ENCODE data around the gene C12orf43. TPM values are rescaled to one million over a fixed set of nuclear protein-coding genes. Genes with fewer than 3 reads are reported as not detected.
"Not testable (repeated sequence)": the region's sequence is repeated elsewhere in the genome, so short reads cannot be mapped to it uniquely, and the experiment has no call there.

Gene C12orf43
- total RNA-seq (2014; rRNA removed; shearing (Covaris generic)) = 14.8 and 23.2 TPM in 2 replicates

- peak; percentile 77 to 88 for DNase-seq (ENCODE audit: low read depth in 1 of 2, low spot score in 2 of 2)
- peaks cover 4% of the 10 kb centered on the region; the same call in 1 of the 2 replicates for H3K36me3 ChIP-seq
- peak within 1 kb of the TSS; percentile 74 for H3K4me3 ChIP-seq
- no peaks in the 10 kb centered on the region for H3K27me3 ChIP-seq (replicated peaks)
- H3K27ac ChIP-seq = peak within 1 kb of the TSS; percentile 25; the same call in 1 of the 2 replicates
- H3K4me1 ChIP-seq (replicated peaks) = peaks cover 8% of the 10 kb centered on the region
- H3K9me3 ChIP-seq (replicated peaks) = no peaks in the 10 kb centered on the region
Measured at GRCh38 chr12:121015825-121016766, at the start of gene C12orf43. Gene C12orf43 (minus strand): TSS chr12:121016487. CDS start chr12:121016474, 13 bp downstream.

- H3K9me3 ChIP-seq (replicated peaks) = no peaks in the 10 kb centered on the region
- peaks cover 4% of the 10 kb centered on the region for H3K4me1 ChIP-seq (replicated peaks)
- no peaks in the 10 kb centered on the region for H3K36me3 ChIP-seq
- no peak overlapping the region for H3K27ac ChIP-seq
- H3K4me3 ChIP-seq = no peak overlapping the region
- no peaks in the 10 kb centered on the region for H3K27me3 ChIP-seq (replicated peaks)
- DNase-seq (ENCODE audit: low read depth in 1 of 2, low spot score in 2 of 2) = peak in 1 of 2 experiments; percentile 9
Measured at GRCh38 chr12:121065345-121065744, 49.1 kb upstream of the C12orf43 start.

GRCh38 chr12:121064586-121064985 lies 48.3 kb upstream of the C12orf43 start:
- H3K9me3 ChIP-seq (replicated peaks); H3K27me3 ChIP-seq (replicated peaks); H3K27ac ChIP-seq; H3K4me3 ChIP-seq; H3K36me3 ChIP-seq: not testable (repeated sequence)
- H3K4me1 ChIP-seq (replicated peaks) = peaks cover 11% of the 10 kb centered on the region
- peak in 1 of 2 experiments; percentile 3 for DNase-seq (ENCODE audit: low read depth in 1 of 2, low spot score in 2 of 2)

GRCh38 chr12:121064116-121064515 lies 47.8 kb upstream of the C12orf43 start:
- no peaks in the 10 kb centered on the region for H3K36me3 ChIP-seq
- DNase-seq (ENCODE audit: low read depth in 1 of 2, low spot score in 2 of 2) = no peak
- no peak overlapping the region for H3K27ac ChIP-seq
- H3K4me3 ChIP-seq = no peak overlapping the region
- no peaks in the 10 kb centered on the region for H3K9me3 ChIP-seq (replicated peaks)
- H3K4me1 ChIP-seq (replicated peaks) = peaks cover 11% of the 10 kb centered on the region
- no peaks in the 10 kb centered on the region for H3K27me3 ChIP-seq (replicated peaks)

GRCh38 chr12:121062391-121063045 lies 46.2 kb upstream of the C12orf43 start:
- no peak overlapping the region for H3K27ac ChIP-seq
- H3K36me3 ChIP-seq = no peaks in the 10 kb centered on the region
- H3K27me3 ChIP-seq (replicated peaks) = no peaks in the 10 kb centered on the region
- H3K9me3 ChIP-seq (replicated peaks) = no peaks in the 10 kb centered on the region
- no peak overlapping the region for H3K4me3 ChIP-seq
- DNase-seq (ENCODE audit: low read depth in 1 of 2, low spot score in 2 of 2) = peak in 1 of 2 experiments; percentile 16
- peaks cover 11% of the 10 kb centered on the region for H3K4me1 ChIP-seq (replicated peaks)

- Histone ChIP-seq H3K9me3 (replicated peaks) (no peaks in the 10 kb centered on the region), H3K36me3 (no peaks in the 10 kb centered on the region), H3K27me3 (replicated peaks) (no peaks in the 10 kb centered on the region), H3K4me1 (replicated peaks) (peaks cover 11% of the 10 kb centered on the region), H3K4me3 (no peak overlapping the region), H3K27ac (no peak overlapping the region)
- peak; percentile 5 to 9 for DNase-seq (ENCODE audit: low read depth in 1 of 2, low spot score in 2 of 2)
Measured at GRCh38 chr12:121061831-121062230, 45.5 kb upstream of the C12orf43 start.

GRCh38 chr12:121060149-121061001 lies 44.1 kb upstream of the C12orf43 start:
- Histone ChIP-seq H3K4me1 (replicated peaks) (peaks cover 11% of the 10 kb centered on the region), H3K9me3 (replicated peaks) (no peaks in the 10 kb centered on the region), H3K4me3 (peak overlapping the region; percentile 26), H3K27me3 (replicated peaks) (no peaks in the 10 kb centered on the region), H3K27ac (peak overlapping the region; percentile 58), H3K36me3 (no peaks in the 10 kb centered on the region)
- DNase-seq (ENCODE audit: low read depth in 1 of 2, low spot score in 2 of 2) = peak; percentile 58 to 81

- Histone ChIP-seq H3K4me1 (replicated peaks) (peaks cover 11% of the 10 kb centered on the region), H3K27me3 (replicated peaks) (no peaks in the 10 kb centered on the region), H3K27ac (no peak overlapping the region), H3K9me3 (replicated peaks) (no peaks in the 10 kb centered on the region), H3K4me3 (no peak overlapping the region), H3K36me3 (no peaks in the 10 kb centered on the region)
- DNase-seq (ENCODE audit: low read depth in 1 of 2, low spot score in 2 of 2) = peak in 1 of 2 experiments; percentile 28
Measured at GRCh38 chr12:121059031-121059898, 43.0 kb upstream of the C12orf43 start.

- Histone ChIP-seq H3K4me3 (no peak overlapping the region), H3K27me3 (replicated peaks) (no peaks in the 10 kb centered on the region), H3K27ac (no peak overlapping the region), H3K4me1 (replicated peaks) (peaks cover 11% of the 10 kb centered on the region), H3K9me3 (replicated peaks) (no peaks in the 10 kb centered on the region), H3K36me3 (no peaks in the 10 kb centered on the region)
- peak in 1 of 2 experiments; percentile 6 for DNase-seq (ENCODE audit: low read depth in 1 of 2, low spot score in 2 of 2)
Measured at GRCh38 chr12:121057794-121058193, 41.5 kb upstream of the C12orf43 start.

GRCh38 chr12:121053706-121054105 lies 37.4 kb upstream of the C12orf43 start:
- no peaks in the 10 kb centered on the region for H3K9me3 ChIP-seq (replicated peaks)
- H3K27me3 ChIP-seq (replicated peaks) = no peaks in the 10 kb centered on the region
- no peak overlapping the region for H3K27ac ChIP-seq
- no peak for DNase-seq (ENCODE audit: low read depth in 1 of 2, low spot score in 2 of 2)
- no peak overlapping the region for H3K4me3 ChIP-seq
- no peaks in the 10 kb centered on the region for H3K36me3 ChIP-seq
- H3K4me1 ChIP-seq (replicated peaks) = no peaks in the 10 kb centered on the region

- Histone ChIP-seq H3K9me3 (replicated peaks) (no peaks in the 10 kb centered on the region), H3K27ac (no peak overlapping the region), H3K4me1 (replicated peaks) (no peaks in the 10 kb centered on the region), H3K36me3 (no peaks in the 10 kb centered on the region), H3K27me3 (replicated peaks) (no peaks in the 10 kb centered on the region), H3K4me3 (no peak overlapping the region)
- no peak for DNase-seq (ENCODE audit: low read depth in 1 of 2, low spot score in 2 of 2)
Measured at GRCh38 chr12:121050725-121051124, 34.4 kb upstream of the C12orf43 start.

- Histone ChIP-seq H3K27ac (no peak overlapping the region), H3K36me3 (no peaks in the 10 kb centered on the region)
Measured at GRCh38 chr12:121048442-121048841, 32.2 kb upstream of the C12orf43 start.

More at GRCh38 chr12:121048442-121048841, 32.2 kb upstream of the C12orf43 start:
- Histone ChIP-seq H3K4me3 (no peak overlapping the region), H3K4me1 (replicated peaks) (no peaks in the 10 kb centered on the region), H3K27me3 (replicated peaks) (no peaks in the 10 kb centered on the region; the same call in 1 of the 2 replicates), H3K9me3 (replicated peaks) (no peaks in the 10 kb centered on the region)
- no peak for DNase-seq (ENCODE audit: low read depth in 1 of 2, low spot score in 2 of 2)

Data from SJSA1 (cell line).